Ovary (tissue), 3 donors: Measurements from ENCODE around the gene WASF3.

ENCODE experiments used
- EP300 ChIP-seq: sonication (generic); formaldehyde crosslinking; IDR thresholded peaks from one replicate; pipeline ENCODE4 v1.6.1; 2017; ENCODE audit warnings: antibody characterized with exemption
- TF ChIP-seq, protein P1 (sequence below), 3 donors: fragments of 450-650 bp in 2 of 3; fragments of 200-600 bp in 1 of 3; IDR thresholded peaks; one replicate each; pipeline versions ENCODE4 v1.5.1 to v1.8.0; 2016 to 2022; ENCODE audit warnings: antibody characterized with exemption in 3 of 3, mild to moderate bottlenecking in 1 of 3
- donor health status: DM: no; HTN: no; CAD: no.

DNA sequence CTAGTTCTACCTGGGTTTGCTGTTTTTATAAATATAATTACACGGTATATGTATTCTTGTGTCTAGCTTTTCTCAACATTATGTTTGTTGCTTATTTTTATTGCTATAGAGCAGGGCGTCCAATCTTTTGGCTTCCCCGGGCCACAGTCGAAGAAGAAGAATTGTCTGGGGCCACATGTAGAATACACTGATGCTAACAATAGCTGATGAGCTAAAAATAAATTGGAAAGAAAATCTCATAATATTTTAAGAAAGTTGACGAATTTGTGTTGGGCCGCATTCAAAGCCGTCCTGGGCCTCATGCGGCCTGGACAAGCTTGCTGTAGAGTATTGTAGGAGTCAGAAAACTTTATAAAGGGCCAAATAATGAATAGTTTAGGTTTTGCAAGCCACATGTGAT is 169.2 kb downstream of the WASF3 start:
- TF ChIP-seq, protein P1, sequence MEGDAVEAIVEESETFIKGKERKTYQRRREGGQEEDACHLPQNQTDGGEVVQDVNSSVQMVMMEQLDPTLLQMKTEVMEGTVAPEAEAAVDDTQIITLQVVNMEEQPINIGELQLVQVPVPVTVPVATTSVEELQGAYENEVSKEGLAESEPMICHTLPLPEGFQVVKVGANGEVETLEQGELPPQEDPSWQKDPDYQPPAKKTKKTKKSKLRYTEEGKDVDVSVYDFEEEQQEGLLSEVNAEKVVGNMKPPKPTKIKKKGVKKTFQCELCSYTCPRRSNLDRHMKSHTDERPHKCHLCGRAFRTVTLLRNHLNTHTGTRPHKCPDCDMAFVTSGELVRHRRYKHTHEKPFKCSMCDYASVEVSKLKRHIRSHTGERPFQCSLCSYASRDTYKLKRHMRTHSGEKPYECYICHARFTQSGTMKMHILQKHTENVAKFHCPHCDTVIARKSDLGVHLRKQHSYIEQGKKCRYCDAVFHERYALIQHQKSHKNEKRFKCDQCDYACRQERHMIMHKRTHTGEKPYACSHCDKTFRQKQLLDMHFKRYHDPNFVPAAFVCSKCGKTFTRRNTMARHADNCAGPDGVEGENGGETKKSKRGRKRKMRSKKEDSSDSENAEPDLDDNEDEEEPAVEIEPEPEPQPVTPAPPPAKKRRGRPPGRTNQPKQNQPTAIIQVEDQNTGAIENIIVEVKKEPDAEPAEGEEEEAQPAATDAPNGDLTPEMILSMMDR (IDR thresholded peaks at IDR 0.05) = no peak
- no peak for TF ChIP-seq EP300
